G401 (cell line): ENCODE measurements around the gene SLC4A8. TPM values are rescaled to one million over a fixed set of nuclear protein-coding genes. Genes with fewer than 3 reads are reported as not detected.
"Not testable (repeated sequence)": the region's sequence is repeated elsewhere in the genome, so short reads cannot be mapped to it uniquely, and the experiment has no call there.

Experiments used
- DNase-seq: peaks from one replicate; pipeline ENCODE4 v3.0.0-alpha.2; 2015; ENCODE audit warnings: low spot score
- in situ Hi-C: cut with HindIII; loops from 2 replicates; pipeline ENCODE4 v1.10.0; 2016; ENCODE audit warnings: low sequenced_read_pairs, mixed read lengths
- total RNA-seq: library from RNA; depleted of rRNA; stranded (reverse); fragments of >200 nt; shearing (Covaris generic); gene quantifications from 2 replicates; pipeline ENCODE4 v1.2.3, GENCODE V29; 2014

Gene SLC4A8
- total RNA-seq, 1 experiment from 2014 or later, result 2.2 TPM

GRCh38 chr12:51419425-51420193 is 5.0 kb upstream of the SLC4A8 start:
- DNase-seq, result peak; percentile 38

GRCh38 chr12:51421266-51421884 is 3.3 kb upstream of the SLC4A8 start:
- in situ Hi-C loops, result no loop called here
- peak; percentile 92 for DNase-seq

More at GRCh38 chr12:51419425-51420193, 5.0 kb upstream of the SLC4A8 start:
- in situ Hi-C loops, result no loop called here

GRCh38 chr12:51424094-51424661 is 453 bp upstream of the SLC4A8 start:
- in situ Hi-C loops, result no loop called here

GRCh38 chr12:51428256-51428655 is 3.6 kb downstream of the SLC4A8 start:
- peak; percentile 26 for DNase-seq
- in situ Hi-C loops, result no loop called here

More at GRCh38 chr12:51424094-51424661, 453 bp upstream of the SLC4A8 start:
- no peak for DNase-seq

- in situ Hi-C loops, result no loop called here
- no peak for DNase-seq
Measured at GRCh38 chr12:51429700-51430099, 5.1 kb downstream of the SLC4A8 start.

GRCh38 chr12:51430196-51430895 is 5.7 kb downstream of the SLC4A8 start:
- in situ Hi-C loops, result no loop called here

GRCh38 chr12:51432921-51433320 is 8.3 kb downstream of the SLC4A8 start:
- peak; percentile 20 for DNase-seq
- in situ Hi-C loops, result no loop called here

More at GRCh38 chr12:51430196-51430895, 5.7 kb downstream of the SLC4A8 start:
- DNase-seq, result no peak

GRCh38 chr12:51434305-51434704 is 9.7 kb downstream of the SLC4A8 start:
- in situ Hi-C loops, result no loop called here

GRCh38 chr12:51437431-51437830 is 12.8 kb downstream of the SLC4A8 start:
- no peak for DNase-seq
- in situ Hi-C loops, result no loop called here

More at GRCh38 chr12:51434305-51434704, 9.7 kb downstream of the SLC4A8 start:
- no peak for DNase-seq

- in situ Hi-C loops, result no loop called here
- no peak for DNase-seq
Measured at GRCh38 chr12:51439330-51439729, 14.7 kb downstream of the SLC4A8 start.

- no peak for DNase-seq
- in situ Hi-C loops, result no loop called here
Measured at GRCh38 chr12:51441583-51441982, 17.0 kb downstream of the SLC4A8 start.

- in situ Hi-C loops, result no loop called here
- DNase-seq, result no peak
Measured at GRCh38 chr12:51442324-51442723, 17.7 kb downstream of the SLC4A8 start.

GRCh38 chr12:51443573-51443972 is 18.9 kb downstream of the SLC4A8 start:
- in situ Hi-C loops, result no loop called here
- no peak for DNase-seq

GRCh38 chr12:51448618-51449256 is 24.1 kb downstream of the SLC4A8 start:
- no peak for DNase-seq
- in situ Hi-C loops, result no loop called here

- DNase-seq, result no peak
- in situ Hi-C loops, result no loop called here
Measured at GRCh38 chr12:51449580-51450246, 25.1 kb downstream of the SLC4A8 start.

- in situ Hi-C loops, result no loop called here
- DNase-seq, result no peak
Measured at GRCh38 chr12:51450333-51450732, 25.7 kb downstream of the SLC4A8 start.

- DNase-seq, result peak; percentile 21
- in situ Hi-C loops, result no loop called here
Measured at GRCh38 chr12:51450806-51451205, 26.2 kb downstream of the SLC4A8 start.

GRCh38 chr12:51454016-51454415 is 29.4 kb downstream of the SLC4A8 start:
- DNase-seq, in situ Hi-C loops: not testable (repeated sequence)

- in situ Hi-C loops, DNase-seq: not testable (repeated sequence)
Measured at GRCh38 chr12:51455050-51455449, 30.4 kb downstream of the SLC4A8 start.
